Measurements from ENCODE around the gene MMEL1. TPM values are rescaled to one million over a fixed set of nuclear protein-coding genes. Genes with fewer than 3 reads are reported as not detected.

MMEL1 gene
- total and polyA plus RNA-seq, 2 donors, result 2.6 to 4.2 TPM

DNA sequence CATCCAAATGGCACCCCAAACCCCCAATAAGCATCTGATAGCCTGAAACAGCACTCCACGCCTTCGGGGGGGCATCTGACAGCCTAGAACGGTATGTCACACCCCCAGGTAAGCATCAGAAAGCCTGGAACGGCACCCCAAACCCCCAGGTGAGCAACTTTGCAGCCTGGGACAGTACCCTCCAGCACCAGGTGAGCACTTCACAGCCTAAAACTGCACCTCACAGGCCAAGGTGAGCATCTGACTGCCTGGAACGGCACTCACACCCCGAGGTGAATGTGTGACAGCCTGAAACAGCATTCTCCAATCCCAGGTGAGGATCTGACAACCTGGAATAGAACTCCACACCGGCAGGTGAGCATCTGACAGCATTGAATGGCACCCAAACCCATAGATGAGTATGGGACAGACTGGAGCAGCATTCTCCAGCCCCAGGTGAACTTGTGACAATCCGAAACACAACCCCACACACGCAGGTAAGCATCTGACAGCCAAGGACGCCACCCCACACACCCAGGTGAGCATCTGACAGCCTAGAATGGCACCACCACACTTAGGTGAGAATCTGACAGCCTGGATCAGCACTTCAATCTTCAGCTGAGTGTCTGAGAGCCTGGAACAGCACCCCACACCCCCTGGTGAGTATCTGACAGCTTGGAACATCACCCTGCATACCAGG is 18.3 kb upstream of the MMEL1 start:
- Histone ChIP-seq H3K27ac (ENCODE audit: low read depth) (no peak overlapping the region), H3K4me1 (ENCODE audit: insufficient read depth) (no peaks in the 10 kb centered on the region), H3K36me3 (ENCODE audit: insufficient read depth) (no peaks in the 10 kb centered on the region), H3K4me3 (ENCODE audit: low read depth, low read length) (no peak overlapping the region)
- 61% methylated on average over 10 of the region's 10 CpGs for WGBS
- no peak for DNase-seq (ENCODE audit: extremely low spot score)

DNA sequence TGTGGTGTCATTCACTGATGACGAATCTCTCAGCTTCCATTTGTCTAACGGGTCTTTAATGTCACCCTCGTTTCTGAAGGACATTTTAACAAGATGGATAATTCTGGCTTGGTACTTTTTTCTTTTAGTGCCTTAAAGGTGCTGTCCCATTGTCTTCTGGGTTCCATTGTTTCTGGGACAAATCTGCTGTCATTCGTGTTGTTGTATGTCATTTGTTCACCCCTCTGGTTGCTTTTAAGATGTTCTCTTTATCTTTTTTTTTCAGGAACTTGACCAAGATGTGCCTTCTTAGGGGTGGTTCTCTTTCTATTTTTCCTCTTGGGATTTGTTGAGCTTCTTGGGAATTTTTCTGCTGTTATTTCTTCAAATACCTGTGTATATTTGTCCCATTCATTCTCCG is 14.0 kb upstream of the MMEL1 start:
- 73% methylated on average over 5 of the region's 5 CpGs for WGBS

GRCh38 chr1:2645776-2646175 is 13.0 kb upstream of the MMEL1 start:
- 82% methylated on average over 11 of the region's 11 CpGs for WGBS

More for the DNA sequence above, 14.0 kb upstream of the MMEL1 start:
- H3K4me1 ChIP-seq (ENCODE audit: insufficient read depth), result peaks cover 2% of the 10 kb centered on the region
- H3K36me3 ChIP-seq (ENCODE audit: insufficient read depth), result no peaks in the 10 kb centered on the region
- H3K27ac ChIP-seq (ENCODE audit: low read depth), result no peak overlapping the region
- DNase-seq (ENCODE audit: extremely low spot score), result no peak
- no peak overlapping the region for H3K4me3 ChIP-seq (ENCODE audit: low read depth, low read length)

GRCh38 chr1:2645143-2645542 is 12.3 kb upstream of the MMEL1 start:
- Histone ChIP-seq H3K36me3 (ENCODE audit: insufficient read depth) (no peaks in the 10 kb centered on the region), H3K4me3 (ENCODE audit: low read depth, low read length) (no peak overlapping the region), H3K27ac (ENCODE audit: low read depth) (no peak overlapping the region), H3K4me1 (ENCODE audit: insufficient read depth) (peaks cover 2% of the 10 kb centered on the region)
- no peak for DNase-seq (ENCODE audit: extremely low spot score)
- 85% methylated on average over 14 of the region's 14 CpGs for WGBS

More at GRCh38 chr1:2645776-2646175, 13.0 kb upstream of the MMEL1 start:
- no peak for DNase-seq (ENCODE audit: extremely low spot score)
- Histone ChIP-seq H3K4me1 (ENCODE audit: insufficient read depth) (peaks cover 2% of the 10 kb centered on the region), H3K27ac (ENCODE audit: low read depth) (no peak overlapping the region), H3K4me3 (ENCODE audit: low read depth, low read length) (no peak overlapping the region), H3K36me3 (ENCODE audit: insufficient read depth) (no peaks in the 10 kb centered on the region)

DNA sequence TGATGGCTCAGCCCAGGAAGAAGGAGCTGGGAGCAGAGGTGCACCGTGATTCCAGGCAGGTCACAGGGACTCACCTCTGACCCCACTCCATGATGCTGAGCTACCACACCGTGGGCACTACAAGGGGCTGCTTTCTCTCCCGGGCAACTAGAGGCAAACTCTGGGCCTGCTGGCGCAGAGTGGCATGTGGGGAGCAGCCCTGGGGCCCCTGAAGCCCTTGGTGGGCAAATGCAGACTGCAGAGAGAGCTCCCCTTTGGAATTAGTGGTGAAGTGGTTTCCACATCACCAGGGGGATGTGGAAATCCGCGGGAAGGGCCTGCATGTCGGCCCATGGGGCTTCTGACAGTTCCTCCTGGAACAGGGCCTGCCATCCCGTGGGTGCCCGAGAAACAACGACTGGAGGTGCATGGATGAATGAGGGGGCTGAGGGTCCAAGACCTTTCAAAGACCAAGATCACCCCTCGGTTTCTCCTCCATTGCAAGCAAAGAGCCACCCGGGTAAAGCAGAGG is 11.8 kb upstream of the MMEL1 start:
- 88% methylated on average over 12 of the region's 12 CpGs for WGBS

GRCh38 chr1:2644171-2644570 is 11.4 kb upstream of the MMEL1 start:
- WGBS, result 84% methylated on average over 14 of the region's 14 CpGs
- Histone ChIP-seq H3K27ac (ENCODE audit: low read depth) (no peak overlapping the region), H3K36me3 (ENCODE audit: insufficient read depth) (no peaks in the 10 kb centered on the region), H3K4me3 (ENCODE audit: low read depth, low read length) (no peak overlapping the region), H3K4me1 (ENCODE audit: insufficient read depth) (peaks cover 2% of the 10 kb centered on the region)
- DNase-seq (ENCODE audit: extremely low spot score), result no peak

More for the DNA sequence above, 11.8 kb upstream of the MMEL1 start:
- H3K36me3 ChIP-seq (ENCODE audit: insufficient read depth), result no peaks in the 10 kb centered on the region
- H3K4me1 ChIP-seq (ENCODE audit: insufficient read depth), result peaks cover 2% of the 10 kb centered on the region
- no peak for DNase-seq (ENCODE audit: extremely low spot score)
- no peak overlapping the region for H3K27ac ChIP-seq (ENCODE audit: low read depth)
- H3K4me3 ChIP-seq (ENCODE audit: low read depth, low read length), result no peak overlapping the region

DNA sequence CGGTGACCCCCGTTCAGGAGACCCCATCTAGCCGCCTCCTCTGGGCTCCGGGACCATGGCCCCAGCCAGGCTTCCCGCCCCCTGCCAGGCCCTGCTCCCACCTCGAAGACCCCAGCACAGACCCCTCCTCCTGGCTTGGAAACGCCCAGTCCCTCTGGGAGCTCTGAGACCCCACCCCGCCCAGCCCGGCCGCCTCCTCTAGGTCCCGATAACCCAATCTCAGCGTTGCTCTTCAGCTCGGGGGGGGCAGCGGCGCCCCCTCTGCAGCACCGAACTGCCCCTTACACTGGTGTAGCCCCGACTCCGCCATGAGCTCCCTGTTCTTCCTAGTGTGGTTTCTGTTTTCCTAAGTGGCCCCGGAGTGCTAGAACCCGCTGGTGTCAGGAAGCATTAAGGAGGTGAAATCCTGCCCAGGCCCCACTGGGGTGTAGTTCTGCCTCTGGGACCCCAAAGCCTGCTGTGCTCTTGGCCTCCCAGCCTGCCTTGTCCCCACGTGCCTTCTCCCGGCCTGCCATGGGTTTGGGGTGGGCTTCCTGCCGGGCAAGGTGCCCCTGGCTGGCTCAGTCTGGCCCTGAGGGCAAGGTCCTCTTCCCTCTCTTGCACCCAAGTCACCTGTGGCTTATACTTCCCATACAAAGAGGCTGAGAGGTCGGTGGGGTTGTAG is 10.7 kb upstream of the MMEL1 start:
- H3K36me3 ChIP-seq (ENCODE audit: insufficient read depth), result no peaks in the 10 kb centered on the region
- peak overlapping the region; percentile 87 for H3K4me3 ChIP-seq (ENCODE audit: low read depth, low read length)
- peaks cover 2% of the 10 kb centered on the region for H3K4me1 ChIP-seq (ENCODE audit: insufficient read depth)
- DNase-seq (ENCODE audit: extremely low spot score), result no peak
- 12% methylated on average over 24 of the region's 24 CpGs for WGBS
- H3K27ac ChIP-seq (ENCODE audit: low read depth), result no peak overlapping the region

DNA sequence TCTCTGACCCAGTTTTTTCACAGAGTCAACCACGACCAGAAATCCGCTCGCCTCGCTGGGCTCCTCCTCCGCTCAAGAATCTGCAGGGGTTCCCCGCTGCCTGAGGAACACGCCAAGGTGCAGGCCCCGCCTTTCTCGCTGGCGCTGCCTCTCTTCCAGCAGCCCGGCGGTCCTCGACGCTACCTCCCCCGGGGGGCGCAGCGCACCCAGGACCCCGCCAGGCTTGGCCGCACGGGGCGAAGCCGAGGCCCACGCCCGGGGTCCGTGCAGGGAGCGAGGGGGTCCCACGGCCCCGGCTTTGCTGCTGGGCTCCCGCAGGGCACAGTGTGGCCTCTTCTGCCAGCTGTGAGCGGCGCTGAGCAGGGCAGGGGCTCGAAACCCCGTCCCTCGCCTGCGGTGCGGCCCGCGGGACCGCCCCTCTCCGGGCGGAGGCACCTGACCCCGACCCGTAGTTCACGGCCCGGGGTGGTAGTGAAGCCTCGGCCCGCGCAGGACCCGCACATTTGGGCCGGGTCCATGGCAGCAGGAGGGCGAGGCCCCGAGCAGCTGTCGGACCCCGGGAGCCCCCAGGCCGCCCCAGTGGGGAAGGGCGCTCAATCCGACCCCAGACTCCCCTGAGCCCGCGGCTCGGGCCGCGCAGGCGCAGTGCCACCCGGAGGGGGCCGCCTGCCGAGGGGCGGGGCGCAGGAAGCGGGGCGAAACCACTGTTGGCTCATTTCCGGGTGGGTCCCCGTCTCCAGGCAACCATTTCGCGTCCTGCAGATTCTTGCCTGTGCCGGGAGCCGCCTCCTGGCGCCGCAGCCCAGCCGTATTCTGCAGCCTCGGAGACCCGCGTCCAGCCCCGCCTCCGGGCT is 10.0 kb upstream of the MMEL1 start:
- Histone ChIP-seq H3K36me3 (ENCODE audit: insufficient read depth) (no peaks in the 10 kb centered on the region), H3K27ac (ENCODE audit: low read depth) (peak overlapping the region; percentile 65), H3K4me3 (ENCODE audit: low read depth, low read length) (peak overlapping the region; percentile 87), H3K4me1 (ENCODE audit: insufficient read depth) (peaks cover 2% of the 10 kb centered on the region)
- under 1% methylated on average over 84 of the region's 84 CpGs for WGBS
- peak; percentile 84 for DNase-seq (ENCODE audit: extremely low spot score)

DNA sequence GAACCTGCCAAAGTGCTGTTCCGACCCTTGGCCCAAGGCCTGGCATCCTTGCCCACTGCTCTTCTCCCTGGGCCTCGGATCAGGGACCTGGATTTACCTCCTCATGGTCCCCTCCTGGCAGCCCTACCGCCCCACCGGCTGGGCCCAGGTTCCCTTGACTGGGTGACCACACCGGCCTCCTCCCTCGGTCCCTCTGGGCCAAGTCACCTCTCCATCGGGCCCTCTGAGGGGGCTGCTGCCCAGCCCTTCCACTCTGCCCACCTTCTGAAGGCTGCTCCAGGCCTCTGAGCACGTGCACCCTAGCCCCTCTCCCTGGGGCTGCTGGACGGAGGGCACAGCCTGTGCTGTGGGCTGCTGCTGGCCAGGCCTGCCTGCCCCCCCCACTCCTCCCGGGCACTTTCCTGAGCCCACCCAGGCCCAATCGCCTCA is 9.3 kb upstream of the MMEL1 start:
- Histone ChIP-seq H3K36me3 (ENCODE audit: insufficient read depth) (no peaks in the 10 kb centered on the region), H3K4me3 (ENCODE audit: low read depth, low read length) (peak overlapping the region; percentile 87), H3K4me1 (ENCODE audit: insufficient read depth) (peaks cover 2% of the 10 kb centered on the region), H3K27ac (ENCODE audit: low read depth) (no peak overlapping the region)
- DNase-seq (ENCODE audit: extremely low spot score), result no peak
- 29% methylated on average over 11 of the region's 11 CpGs for WGBS

- Histone ChIP-seq H3K36me3 (ENCODE audit: insufficient read depth) (no peaks in the 10 kb centered on the region), H3K27ac (ENCODE audit: low read depth) (no peak overlapping the region), H3K4me3 (ENCODE audit: low read depth, low read length) (no peak overlapping the region), H3K4me1 (ENCODE audit: insufficient read depth) (peaks cover 2% of the 10 kb centered on the region)
- DNase-seq (ENCODE audit: extremely low spot score), result no peak
- 87% methylated on average over 34 of the region's 34 CpGs for WGBS
Measured at GRCh38 chr1:2641381-2642130, 8.7 kb upstream of the MMEL1 start.

DNA sequence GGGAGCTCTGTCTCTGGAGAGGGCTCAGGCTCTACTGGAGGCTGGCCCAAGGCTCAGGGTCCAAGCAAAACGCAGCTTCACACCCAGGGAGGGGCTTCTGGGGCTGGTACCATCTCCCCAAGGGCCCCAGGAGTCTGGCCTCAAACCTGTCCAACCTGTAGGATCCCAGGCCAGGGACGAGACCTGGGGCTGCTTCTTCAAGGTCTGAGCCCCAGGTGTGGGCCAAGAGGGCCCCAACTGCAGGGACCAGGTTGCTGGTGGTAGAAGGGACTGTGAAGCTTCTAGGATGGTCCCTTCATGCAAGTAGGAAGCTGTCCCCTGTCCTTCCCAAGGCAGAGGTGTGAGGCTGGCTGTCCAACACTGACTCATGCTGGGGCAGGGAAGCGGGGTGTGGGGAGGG is 7.8 kb upstream of the MMEL1 start:
- 81% methylated on average over 3 of the region's 3 CpGs for WGBS
- H3K27ac ChIP-seq (ENCODE audit: low read depth), result no peak overlapping the region

GRCh38 chr1:2639607-2640521 is 7.0 kb upstream of the MMEL1 start:
- no peaks in the 10 kb centered on the region for H3K36me3 ChIP-seq (ENCODE audit: insufficient read depth)
- no peak overlapping the region for H3K4me3 ChIP-seq (ENCODE audit: low read depth, low read length)
- DNase-seq (ENCODE audit: extremely low spot score), result no peak
- H3K27ac ChIP-seq (ENCODE audit: low read depth), result no peak overlapping the region
- H3K4me1 ChIP-seq (ENCODE audit: insufficient read depth), result peaks cover 2% of the 10 kb centered on the region
- WGBS, result 75% methylated on average over 26 of the region's 26 CpGs

More for the DNA sequence above, 7.8 kb upstream of the MMEL1 start:
- Histone ChIP-seq H3K36me3 (ENCODE audit: insufficient read depth) (no peaks in the 10 kb centered on the region), H3K4me3 (ENCODE audit: low read depth, low read length) (no peak overlapping the region), H3K4me1 (ENCODE audit: insufficient read depth) (peaks cover 2% of the 10 kb centered on the region)
- no peak for DNase-seq (ENCODE audit: extremely low spot score)
